ENCODE measurements around the gene HOXD4. TPM values are rescaled to one million over a fixed set of nuclear protein-coding genes. Genes with fewer than 3 reads are reported as not detected.

HOXD4 gene
- total RNA-seq, 1 donor from 2014 or later = not detected

DNA sequence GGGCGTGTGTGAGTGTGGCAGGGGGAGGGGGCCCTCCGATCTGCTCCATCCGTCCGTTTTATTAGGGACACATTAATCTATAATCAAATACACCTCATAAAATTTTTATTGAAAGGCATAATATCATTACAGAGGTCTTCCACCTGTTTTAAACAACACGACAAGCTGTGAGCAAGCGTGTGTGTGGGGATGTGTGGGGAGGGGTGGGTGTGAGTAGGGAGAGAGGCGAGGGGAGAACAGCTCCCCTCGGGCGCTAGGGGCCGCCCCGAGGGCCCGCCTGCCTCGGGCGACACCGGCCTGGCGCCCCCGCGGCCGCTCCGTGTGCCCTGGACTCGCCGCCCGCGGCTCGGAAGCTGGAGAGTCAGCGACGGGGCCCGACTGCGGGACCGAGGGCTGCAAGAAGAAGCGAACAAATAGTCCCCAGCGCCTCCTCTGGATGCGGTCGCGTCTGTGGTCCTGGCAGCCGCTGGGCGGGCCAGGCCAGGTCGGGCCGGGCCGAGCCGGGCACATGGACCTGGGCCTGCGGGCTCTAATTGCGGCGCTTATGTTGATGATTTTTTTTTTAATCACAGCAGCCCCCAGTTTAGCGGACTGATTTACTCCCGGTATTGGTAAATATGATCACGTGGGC is 29.2 kb upstream of the HOXD4 start:
- H3K9me3 Mint-ChIP-seq (ENCODE audit: unreplicated experiment) = peaks cover 14% of the 10 kb centered on the region
- peaks cover 43% of the 10 kb centered on the region for H3K27me3 Mint-ChIP-seq (ENCODE audit: unreplicated experiment)
- H3K27ac Mint-ChIP-seq (ENCODE audit: unreplicated experiment) = no peak overlapping the region
- peak overlapping the region; percentile 85 for H3K4me3 Mint-ChIP-seq (ENCODE audit: unreplicated experiment)
- DNase-seq = no peak
- TF ChIP-seq CTCF (IDR thresholded peaks at IDR 0.05; ENCODE audit: partially characterized antibody, unreplicated experiment) = no peak
- peaks cover under 1% of the 10 kb centered on the region for H3K36me3 Mint-ChIP-seq (ENCODE audit: unreplicated experiment)
- H3K4me1 Mint-ChIP-seq (ENCODE audit: low read depth, unreplicated experiment) = peaks cover 3% of the 10 kb centered on the region

DNA sequence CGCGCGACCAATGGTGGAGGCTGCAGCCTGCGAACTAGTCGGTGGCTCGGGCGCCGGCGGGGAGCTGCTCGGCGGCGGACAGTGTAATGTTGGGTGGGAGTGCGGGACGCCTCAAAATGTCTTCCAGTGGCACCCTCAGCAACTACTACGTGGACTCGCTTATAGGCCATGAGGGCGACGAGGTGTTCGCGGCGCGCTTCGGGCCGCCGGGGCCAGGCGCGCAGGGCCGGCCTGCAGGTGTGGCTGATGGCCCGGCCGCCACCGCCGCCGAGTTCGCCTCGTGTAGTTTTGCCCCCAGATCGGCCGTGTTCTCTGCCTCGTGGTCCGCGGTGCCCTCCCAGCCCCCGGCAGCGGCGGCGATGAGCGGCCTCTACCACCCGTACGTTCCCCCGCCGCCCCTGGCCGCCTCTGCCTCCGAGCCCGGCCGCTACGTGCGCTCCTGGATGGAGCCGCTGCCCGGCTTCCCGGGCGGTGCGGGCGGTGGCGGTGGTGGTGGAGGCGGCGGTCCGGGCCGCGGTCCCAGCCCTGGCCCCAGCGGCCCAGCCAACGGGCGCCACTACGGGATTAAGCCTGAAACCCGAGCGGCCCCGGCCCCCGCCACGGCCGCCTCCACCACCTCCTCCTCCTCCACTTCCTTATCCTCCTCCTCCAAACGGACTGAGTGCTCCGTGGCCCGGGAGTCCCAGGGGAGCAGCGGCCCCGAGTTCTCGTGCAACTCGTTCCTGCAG is 28.5 kb upstream of the HOXD4 start, which contains the start of gene HOXD9:
Gene HOXD9 (plus strand): TSS at position 37 of the 728 bp plus-strand sequence. CDS start 50 bp downstream, at position 87.
- peaks cover 3% of the 10 kb centered on the region for H3K4me1 Mint-ChIP-seq (ENCODE audit: low read depth, unreplicated experiment)
- DNase-seq = peak; percentile 79
- no peaks in the 10 kb centered on the region for H3K36me3 Mint-ChIP-seq (ENCODE audit: unreplicated experiment)
- peaks cover 43% of the 10 kb centered on the region for H3K27me3 Mint-ChIP-seq (ENCODE audit: unreplicated experiment)
- peaks cover 15% of the 10 kb centered on the region for H3K9me3 Mint-ChIP-seq (ENCODE audit: unreplicated experiment)
- no peak for TF ChIP-seq CTCF (IDR thresholded peaks at IDR 0.05; ENCODE audit: partially characterized antibody, unreplicated experiment)
- no peak within 1 kb of the TSS for H3K27ac Mint-ChIP-seq (ENCODE audit: unreplicated experiment)
- H3K4me3 Mint-ChIP-seq (ENCODE audit: unreplicated experiment) = peak within 1 kb of the TSS; percentile 85

DNA sequence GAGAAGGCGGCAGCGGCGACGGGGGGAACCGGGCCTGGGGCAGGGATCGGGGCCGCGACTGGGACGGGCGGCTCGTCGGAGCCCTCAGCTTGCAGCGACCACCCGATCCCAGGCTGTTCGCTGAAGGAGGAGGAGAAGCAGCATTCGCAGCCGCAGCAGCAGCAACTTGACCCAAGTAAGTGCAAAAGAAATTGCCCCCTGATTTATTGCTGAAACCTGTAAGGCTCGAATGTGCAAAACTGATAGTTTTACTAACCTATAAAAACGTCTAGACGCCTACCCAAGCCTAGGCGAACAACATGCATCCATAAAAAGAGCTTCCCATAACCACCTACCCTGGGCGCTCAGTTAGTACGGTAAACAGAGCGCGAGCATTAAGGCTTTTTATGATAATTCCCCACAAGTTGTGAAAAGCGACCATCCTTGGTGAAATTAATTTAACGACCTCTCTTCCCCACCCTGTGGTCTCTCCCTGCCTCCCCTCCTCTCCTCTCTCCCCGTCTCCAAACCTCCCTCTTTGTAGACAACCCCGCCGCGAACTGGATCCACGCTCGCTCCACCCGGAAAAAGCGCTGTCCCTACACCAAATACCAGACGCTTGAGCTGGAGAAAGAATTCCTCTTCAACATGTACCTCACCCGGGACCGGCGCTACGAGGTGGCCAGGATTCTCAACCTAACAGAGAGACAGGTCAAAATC is 27.8 kb upstream of the HOXD4 start:
- Mint-ChIP-seq H3K36me3 (ENCODE audit: unreplicated experiment) (no peaks in the 10 kb centered on the region), H3K27me3 (ENCODE audit: unreplicated experiment) (peaks cover 47% of the 10 kb centered on the region), H3K4me1 (ENCODE audit: low read depth, unreplicated experiment) (peaks cover 8% of the 10 kb centered on the region), H3K4me3 (ENCODE audit: unreplicated experiment) (peak overlapping the region; percentile 58), H3K27ac (ENCODE audit: unreplicated experiment) (no peak overlapping the region), H3K9me3 (ENCODE audit: unreplicated experiment) (peaks cover 21% of the 10 kb centered on the region)
- no peak for TF ChIP-seq CTCF (IDR thresholded peaks at IDR 0.05; ENCODE audit: partially characterized antibody, unreplicated experiment)
- peak; percentile 43 for DNase-seq

- no peak for TF ChIP-seq CTCF (IDR thresholded peaks at IDR 0.05; ENCODE audit: partially characterized antibody, unreplicated experiment)
- H3K36me3 Mint-ChIP-seq (ENCODE audit: unreplicated experiment) = no peaks in the 10 kb centered on the region
- peaks cover 51% of the 10 kb centered on the region for H3K27me3 Mint-ChIP-seq (ENCODE audit: unreplicated experiment)
- peaks cover 22% of the 10 kb centered on the region for H3K9me3 Mint-ChIP-seq (ENCODE audit: unreplicated experiment)
- DNase-seq = no peak
- H3K4me1 Mint-ChIP-seq (ENCODE audit: low read depth, unreplicated experiment) = peaks cover 8% of the 10 kb centered on the region
- peak overlapping the region; percentile 58 for H3K4me3 Mint-ChIP-seq (ENCODE audit: unreplicated experiment)
- H3K27ac Mint-ChIP-seq (ENCODE audit: unreplicated experiment) = no peak overlapping the region
Measured at GRCh38 chr2:176124110-176124946, 27.0 kb upstream of the HOXD4 start.

Data from glutamatergic neuron (in vitro differentiated cells).